ENCODE data around the gene TMEM39B.
"Not testable (repeated sequence)": the region's sequence is repeated elsewhere in the genome, so short reads cannot be mapped to it uniquely, and the experiment has no call there.

Gene TMEM39B

DNA sequence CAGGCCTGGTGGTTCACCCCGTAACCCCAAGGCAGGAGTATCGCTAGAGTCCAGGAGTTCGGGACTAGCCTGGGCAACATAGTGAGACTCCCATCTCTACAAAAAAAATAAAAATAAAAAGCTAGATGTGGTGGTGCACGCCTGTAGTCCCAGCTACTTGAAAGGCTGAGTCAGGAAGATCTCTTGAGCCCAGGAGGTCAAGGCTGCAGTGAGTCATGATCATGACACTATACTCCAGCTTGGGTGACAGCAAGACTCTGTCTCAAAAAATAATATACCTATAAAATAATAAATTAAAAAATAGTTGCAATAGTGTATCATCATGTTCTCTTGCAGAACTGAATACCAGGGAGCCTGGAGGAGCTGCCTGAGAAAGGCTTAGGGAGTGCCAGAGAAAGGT lies 19.9 kb upstream of the TMEM39B start:
- Histone ChIP-seq H3K4me1 (ENCODE audit: insufficient read depth, insufficient read length) (no peaks in the 10 kb centered on the region), H3K9me3 (ENCODE audit: insufficient read depth, low read length) (no peaks in the 10 kb centered on the region), H3K9ac (ENCODE audit: insufficient read length, low read depth) (no peak overlapping the region), H3K4me3 (ENCODE audit: insufficient read length, low read depth) (no peak overlapping the region), H3K27me3 (ENCODE audit: insufficient read depth, insufficient read length) (no peaks in the 10 kb centered on the region), H3K36me3 (ENCODE audit: insufficient read depth, insufficient read length, low read length) (peaks cover 90% of the 10 kb centered on the region)
- no peak for DNase-seq (ENCODE audit: low read depth, low spot score)
- TF ChIP-seq YY1 (IDR thresholded peaks at IDR 0.05; ENCODE audit: insufficient read depth, insufficient read length), result no peak
- TF ChIP-seq ZNF274 (IDR thresholded peaks at IDR 0.05; ENCODE audit: low read depth, low read length), result no peak
- no peak for TF ChIP-seq SUZ12 (IDR thresholded peaks at IDR 0.05; ENCODE audit: extremely low read depth, insufficient read depth, insufficient read length)

- Histone ChIP-seq H3K9me3 (ENCODE audit: insufficient read depth, low read length) (no peaks in the 10 kb centered on the region), H3K4me3 (ENCODE audit: insufficient read length, low read depth) (no peak overlapping the region), H3K27me3 (ENCODE audit: insufficient read depth, insufficient read length) (no peaks in the 10 kb centered on the region), H3K36me3 (ENCODE audit: insufficient read depth, insufficient read length, low read length) (peaks cover 90% of the 10 kb centered on the region), H3K4me1 (ENCODE audit: insufficient read depth, insufficient read length) (no peaks in the 10 kb centered on the region), H3K9ac (ENCODE audit: insufficient read length, low read depth) (no peak overlapping the region)
- no peak for DNase-seq (ENCODE audit: low read depth, low spot score)
- TF ChIP-seq SUZ12 (IDR thresholded peaks at IDR 0.05; ENCODE audit: extremely low read depth, insufficient read depth, insufficient read length) (no peak), ZNF274 (IDR thresholded peaks at IDR 0.05; ENCODE audit: low read depth, low read length) (no peak), YY1 (IDR thresholded peaks at IDR 0.05; ENCODE audit: insufficient read depth, insufficient read length) (no peak)
Measured at GRCh38 chr1:32055416-32055815, 17.3 kb upstream of the TMEM39B start.

DNA sequence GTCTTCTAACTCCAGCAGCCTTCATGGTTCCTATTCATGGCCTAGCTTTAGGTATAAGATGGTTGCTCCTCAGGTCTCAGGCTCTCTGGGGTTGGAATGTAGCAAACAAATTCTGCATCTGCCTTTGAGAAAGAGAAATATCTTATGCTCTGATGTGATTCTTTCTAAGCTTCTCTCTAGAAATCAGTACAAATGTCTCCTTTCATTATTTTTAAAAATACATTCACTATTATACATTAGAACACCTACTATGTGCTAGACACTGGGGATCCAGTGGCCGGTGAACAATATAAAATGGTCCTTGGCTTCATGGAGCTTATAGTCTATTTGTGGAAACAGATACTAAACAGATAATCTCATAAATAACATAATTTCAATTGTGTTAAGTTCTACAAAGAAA lies 16.1 kb upstream of the TMEM39B start:
- H3K9me3 ChIP-seq (ENCODE audit: insufficient read depth, low read length), result no peaks in the 10 kb centered on the region
- peaks cover 90% of the 10 kb centered on the region for H3K36me3 ChIP-seq (ENCODE audit: insufficient read depth, insufficient read length, low read length)
- no peak for DNase-seq (ENCODE audit: low read depth, low spot score)
- H3K4me3 ChIP-seq (ENCODE audit: insufficient read length, low read depth), result no peak overlapping the region
- H3K4me1 ChIP-seq (ENCODE audit: insufficient read depth, insufficient read length), result peaks cover 3% of the 10 kb centered on the region
- H3K27me3 ChIP-seq (ENCODE audit: insufficient read depth, insufficient read length), result no peaks in the 10 kb centered on the region
- H3K9ac ChIP-seq (ENCODE audit: insufficient read length, low read depth), result no peak overlapping the region
- TF ChIP-seq ZNF274 (IDR thresholded peaks at IDR 0.05; ENCODE audit: low read depth, low read length), result no peak
- no peak for TF ChIP-seq SUZ12 (IDR thresholded peaks at IDR 0.05; ENCODE audit: extremely low read depth, insufficient read depth, insufficient read length)
- TF ChIP-seq YY1 (IDR thresholded peaks at IDR 0.05; ENCODE audit: insufficient read depth, insufficient read length), result no peak

- Histone ChIP-seq H3K4me1 (ENCODE audit: insufficient read depth, insufficient read length) (peaks cover 15% of the 10 kb centered on the region), H3K9ac (ENCODE audit: insufficient read length, low read depth) (no peak overlapping the region), H3K27me3 (ENCODE audit: insufficient read depth, insufficient read length) (no peaks in the 10 kb centered on the region), H3K9me3 (ENCODE audit: insufficient read depth, low read length) (no peaks in the 10 kb centered on the region), H3K36me3 (ENCODE audit: insufficient read depth, insufficient read length, low read length) (peaks cover 71% of the 10 kb centered on the region), H3K4me3 (ENCODE audit: insufficient read length, low read depth) (no peak overlapping the region)
- TF ChIP-seq ZNF274 (IDR thresholded peaks at IDR 0.05; ENCODE audit: low read depth, low read length) (no peak), SUZ12 (IDR thresholded peaks at IDR 0.05; ENCODE audit: extremely low read depth, insufficient read depth, insufficient read length) (no peak), YY1 (IDR thresholded peaks at IDR 0.05; ENCODE audit: insufficient read depth, insufficient read length) (no peak)
- peak; percentile 89 for DNase-seq (ENCODE audit: low read depth, low spot score)
Measured at GRCh38 chr1:32060914-32061313, 11.8 kb upstream of the TMEM39B start.

- Histone ChIP-seq H3K36me3 (ENCODE audit: insufficient read depth, insufficient read length, low read length) (peaks cover 56% of the 10 kb centered on the region), H3K4me3 (ENCODE audit: insufficient read length, low read depth) (peak overlapping the region; percentile 2)
Measured at GRCh38 chr1:32062867-32063230, 9.9 kb upstream of the TMEM39B start.

DNA sequence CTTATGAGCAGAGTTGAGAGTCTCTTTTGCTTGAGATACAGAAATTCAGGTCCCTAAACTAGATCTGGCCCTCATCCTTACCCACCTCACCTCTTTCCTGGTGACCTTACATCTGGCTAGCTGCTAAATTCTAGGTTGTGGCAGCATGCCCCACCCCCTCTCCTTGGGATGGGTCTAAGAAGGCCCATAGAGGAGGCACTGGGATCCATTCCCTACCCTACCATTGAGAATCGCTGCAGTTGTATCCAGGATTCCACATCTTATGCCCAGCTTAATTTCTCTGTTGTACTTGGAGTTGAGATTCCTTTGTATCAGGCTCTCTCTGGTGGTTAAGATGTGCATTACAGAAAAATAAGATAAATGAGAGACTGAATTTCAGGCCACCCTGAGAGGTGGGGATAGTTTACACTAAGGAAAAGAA lies 9.5 kb upstream of the TMEM39B start:
- no peak overlapping the region for H3K4me3 ChIP-seq (ENCODE audit: insufficient read length, low read depth)
- H3K9me3 ChIP-seq (ENCODE audit: insufficient read depth, low read length), result no peaks in the 10 kb centered on the region
- H3K4me1 ChIP-seq (ENCODE audit: insufficient read depth, insufficient read length), result peaks cover 15% of the 10 kb centered on the region
- H3K36me3 ChIP-seq (ENCODE audit: insufficient read depth, insufficient read length, low read length), result peaks cover 52% of the 10 kb centered on the region
- peak overlapping the region; percentile 12 for H3K9ac ChIP-seq (ENCODE audit: insufficient read length, low read depth)
- no peaks in the 10 kb centered on the region for H3K27me3 ChIP-seq (ENCODE audit: insufficient read depth, insufficient read length)
- no peak for DNase-seq (ENCODE audit: low read depth, low spot score)
- TF ChIP-seq ZNF274 (IDR thresholded peaks at IDR 0.05; ENCODE audit: low read depth, low read length) (no peak), SUZ12 (IDR thresholded peaks at IDR 0.05; ENCODE audit: extremely low read depth, insufficient read depth, insufficient read length) (no peak), YY1 (IDR thresholded peaks at IDR 0.05; ENCODE audit: insufficient read depth, insufficient read length) (no peak)

More at GRCh38 chr1:32062867-32063230, 9.9 kb upstream of the TMEM39B start:
- H3K27me3 ChIP-seq (ENCODE audit: insufficient read depth, insufficient read length), result no peaks in the 10 kb centered on the region
- TF ChIP-seq ZNF274 (IDR thresholded peaks at IDR 0.05; ENCODE audit: low read depth, low read length), result no peak
- TF ChIP-seq SUZ12 (IDR thresholded peaks at IDR 0.05; ENCODE audit: extremely low read depth, insufficient read depth, insufficient read length), result no peak
- no peak for TF ChIP-seq YY1 (IDR thresholded peaks at IDR 0.05; ENCODE audit: insufficient read depth, insufficient read length)
- H3K9ac ChIP-seq (ENCODE audit: insufficient read length, low read depth), result peak overlapping the region; percentile 45
- DNase-seq (ENCODE audit: low read depth, low spot score), result no peak
- H3K4me1 ChIP-seq (ENCODE audit: insufficient read depth, insufficient read length), result peaks cover 15% of the 10 kb centered on the region
- no peaks in the 10 kb centered on the region for H3K9me3 ChIP-seq (ENCODE audit: insufficient read depth, low read length)

- H3K36me3 ChIP-seq (ENCODE audit: insufficient read depth, insufficient read length, low read length), result peaks cover 27% of the 10 kb centered on the region
- not testable (repeated sequence) for DNase-seq (ENCODE audit: low read depth, low spot score); H3K9me3 ChIP-seq (ENCODE audit: insufficient read depth, low read length); H3K4me3 ChIP-seq (ENCODE audit: insufficient read length, low read depth); H3K27me3 ChIP-seq (ENCODE audit: insufficient read depth, insufficient read length); H3K9ac ChIP-seq (ENCODE audit: insufficient read length, low read depth)
- H3K4me1 ChIP-seq (ENCODE audit: insufficient read depth, insufficient read length), result peaks cover 15% of the 10 kb centered on the region
Measured at GRCh38 chr1:32065613-32066488, 6.9 kb upstream of the TMEM39B start.

Measured in NT2/D1 (cell line).